ENCODE results near the gene UQCRQ.
"Not testable (repeated sequence)": the region's sequence is repeated elsewhere in the genome, so short reads cannot be mapped to it uniquely, and the experiment has no call there.

The UQCRQ gene

GRCh38 chr5:132834057-132834456, 32.4 kb upstream of the UQCRQ start:
- DNase-seq: no peak

- DNase-seq: no peak
Measured at GRCh38 chr5:132836852-132837251, 29.6 kb upstream of the UQCRQ start.

GRCh38 chr5:132837868-132838267, 28.6 kb upstream of the UQCRQ start:
- no peak for DNase-seq

GRCh38 chr5:132838516-132839282, 27.7 kb upstream of the UQCRQ start:
- DNase-seq: no peak

GRCh38 chr5:132839426-132840301, 26.8 kb upstream of the UQCRQ start:
- DNase-seq: no peak

- DNase-seq: no peak
Measured at GRCh38 chr5:132840313-132840712, 26.1 kb upstream of the UQCRQ start.

- no peak for DNase-seq
Measured at GRCh38 chr5:132840896-132841295, 25.5 kb upstream of the UQCRQ start.

- no peak for DNase-seq
Measured at GRCh38 chr5:132841305-132841704, 25.1 kb upstream of the UQCRQ start.

- no peak for DNase-seq
Measured at GRCh38 chr5:132848270-132848669, 18.2 kb upstream of the UQCRQ start.

GRCh38 chr5:132849347-132849746, 17.1 kb upstream of the UQCRQ start:
- DNase-seq: no peak

- no peak for DNase-seq
Measured at GRCh38 chr5:132850066-132850465, 16.4 kb upstream of the UQCRQ start.

GRCh38 chr5:132853323-132853722, 13.1 kb upstream of the UQCRQ start:
- DNase-seq: no peak

- no peak for DNase-seq
Measured at GRCh38 chr5:132853790-132854189, 12.7 kb upstream of the UQCRQ start.

GRCh38 chr5:132854301-132854700, 12.1 kb upstream of the UQCRQ start:
- DNase-seq: no peak

GRCh38 chr5:132854992-132855391, 11.4 kb upstream of the UQCRQ start:
- DNase-seq: not testable (repeated sequence)

- no peak for DNase-seq
Measured at GRCh38 chr5:132856011-132856410, 10.4 kb upstream of the UQCRQ start.

- DNase-seq: no peak
Measured at GRCh38 chr5:132859889-132860437, 6.5 kb upstream of the UQCRQ start.

GRCh38 chr5:132860742-132861141, 5.7 kb upstream of the UQCRQ start:
- no peak for DNase-seq

- no peak for DNase-seq
Measured at GRCh38 chr5:132865668-132866341, 637 bp upstream of the UQCRQ start.

- DNase-seq: no peak
Measured at GRCh38 chr5:132867046-132867451, 607 bp downstream of the UQCRQ start.

GRCh38 chr5:132868754-132869153, 2.3 kb downstream of the UQCRQ start:
- no peak for DNase-seq

GRCh38 chr5:132870801-132871200, 4.4 kb downstream of the UQCRQ start:
- no peak for DNase-seq
